HG02588 (cell line): Measurements from ENCODE around the gene MSANTD2.
"Not testable (repeated sequence)": the region's sequence is repeated elsewhere in the genome, so short reads cannot be mapped to it uniquely, and the experiment has no call there.

Source experiments
- ATAC-seq: cut with Tn5 transposase; IDR thresholded peaks from one replicate; pipeline ENCODE4 v1.9.1; 2021; ENCODE audit warnings: mild to moderate bottlenecking, moderate library complexity; ENCODE audit not compliant: unreplicated experiment

Gene MSANTD2

GRCh38 chr11:124778281-124778680, 21.9 kb downstream of the MSANTD2 start:
- no peak for ATAC-seq

GRCh38 chr11:124776865-124777645, 23.2 kb downstream of the MSANTD2 start:
- no peak for ATAC-seq

- not testable (repeated sequence) for ATAC-seq
These were observed 29.2 kb downstream of the MSANTD2 start for GRCh38 chr11:124770959-124771358.

GRCh38 chr11:124769806-124770774, 30.1 kb downstream of the MSANTD2 start:
- ATAC-seq = no peak

- no peak for ATAC-seq
These were observed 31.3 kb downstream of the MSANTD2 start for GRCh38 chr11:124768914-124769313.

GRCh38 chr11:124766156-124766555, 34.0 kb downstream of the MSANTD2 start:
- no peak for ATAC-seq

GRCh38 chr11:124763156-124763947, 36.9 kb downstream of the MSANTD2 start:
- ATAC-seq = no peak

GRCh38 chr11:124762624-124763155, 37.5 kb downstream of the MSANTD2 start:
- peak; percentile 7 for ATAC-seq

GRCh38 chr11:124762105-124762623, 38.0 kb downstream of the MSANTD2 start, which contains the start of gene ESAM:
Gene ESAM, minus strand, starts transcription at chr11:124762290. Its CDS starts 136 bp downstream, at chr11:124762154.
- peak; percentile 55 for ATAC-seq

- ATAC-seq = no peak
These were observed 38.7 kb downstream of the MSANTD2 start for GRCh38 chr11:124761301-124762104.

- no peak for ATAC-seq
These were observed 39.4 kb downstream of the MSANTD2 start for GRCh38 chr11:124760806-124761205.

- ATAC-seq = peak; percentile 23
These were observed 40.0 kb downstream of the MSANTD2 start for GRCh38 chr11:124760205-124760652.

- ATAC-seq = no peak
These were observed 40.7 kb downstream of the MSANTD2 start for GRCh38 chr11:124759266-124760204.

GRCh38 chr11:124758355-124759265, 41.6 kb downstream of the MSANTD2 start:
- ATAC-seq = peak; percentile 49

GRCh38 chr11:124757320-124757719, 42.9 kb downstream of the MSANTD2 start:
- no peak for ATAC-seq

GRCh38 chr11:124756753-124757227, 43.4 kb downstream of the MSANTD2 start:
- no peak for ATAC-seq
